Epidermal melanocyte (primary cell): ENCODE data around the gene KNCN.

ENCODE experiments used
- DNase-seq: peaks from one replicate; pipeline ENCODE4 v3.0.0; 2011; ENCODE audit warnings: low spot score; ENCODE audit not compliant: insufficient read length

The KNCN gene

DNA sequence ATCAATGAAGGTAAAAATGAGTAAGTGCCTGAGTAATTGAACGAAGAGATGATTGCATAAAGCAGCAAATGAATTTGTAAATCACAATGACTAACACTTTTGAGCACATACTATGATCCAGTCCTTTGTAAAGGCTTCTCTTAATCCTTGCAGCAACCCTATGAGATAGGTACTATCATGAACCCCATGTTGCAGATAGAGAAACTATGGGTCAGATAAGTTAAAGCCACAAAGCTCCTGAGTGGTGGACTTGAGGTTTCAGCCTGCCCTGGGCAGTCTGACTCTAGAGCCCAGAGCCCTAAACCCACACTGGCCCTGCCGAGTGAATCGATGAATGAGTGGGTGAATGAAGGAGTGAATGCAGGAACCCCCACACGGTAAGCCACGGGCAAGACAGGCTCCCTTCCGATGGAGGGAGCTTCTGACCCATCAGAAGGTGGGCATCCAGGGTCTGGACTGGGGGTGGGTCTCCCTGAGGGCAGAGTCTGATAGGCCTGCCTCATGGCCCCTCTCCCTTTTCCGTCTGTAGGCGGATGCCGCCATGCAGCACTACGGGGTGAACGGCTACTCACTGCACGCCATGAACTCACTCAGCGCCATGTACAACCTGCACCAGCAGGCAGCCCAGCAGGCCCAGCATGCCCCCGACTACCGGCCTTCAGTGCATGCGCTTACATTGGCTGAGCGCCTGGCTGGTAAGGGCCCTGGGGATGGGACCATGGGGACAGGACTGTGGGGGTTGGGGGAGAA, 44.8 kb downstream of the KNCN start:
- DNase-seq, result no peak

DNA sequence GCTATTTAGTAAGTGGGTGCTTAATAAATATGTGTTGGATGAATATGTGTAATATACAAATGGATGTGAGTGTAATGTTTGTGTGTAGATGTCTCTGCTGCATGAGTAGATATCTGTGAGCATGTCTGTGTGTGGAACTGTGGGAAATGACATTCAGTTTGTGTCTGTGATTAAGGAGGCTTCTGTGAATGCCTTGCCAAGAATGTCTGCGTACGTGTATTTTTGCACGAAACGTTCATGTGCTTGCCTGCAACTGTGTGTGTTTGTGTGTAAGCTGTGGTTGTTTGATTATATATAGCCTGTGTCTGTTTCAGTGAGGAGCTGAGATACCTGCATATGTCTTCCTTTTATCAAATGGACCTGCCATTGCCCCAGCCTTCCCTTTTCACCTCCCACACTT, 48.0 kb downstream of the KNCN start:
- no peak for DNase-seq

DNA sequence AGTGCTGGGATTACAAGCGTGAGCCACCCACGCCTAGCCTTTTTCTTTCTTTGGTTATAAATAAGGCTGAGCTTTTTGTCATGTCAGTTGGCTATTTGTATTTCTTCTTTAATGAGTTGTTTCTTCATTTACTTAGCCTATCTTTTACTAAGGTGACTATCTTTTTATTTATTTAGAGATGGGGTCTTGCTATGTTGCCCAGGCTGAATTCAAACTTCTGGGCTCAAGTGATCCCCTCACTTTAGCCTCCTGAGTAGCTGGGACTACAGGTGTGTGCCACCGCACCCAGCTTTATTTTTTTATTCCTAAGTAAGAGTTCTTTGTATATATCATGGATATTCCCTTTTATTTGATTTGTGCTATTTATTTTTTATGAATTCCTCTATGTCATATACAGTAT, 49.9 kb downstream of the KNCN start:
- DNase-seq, result no peak

DNA sequence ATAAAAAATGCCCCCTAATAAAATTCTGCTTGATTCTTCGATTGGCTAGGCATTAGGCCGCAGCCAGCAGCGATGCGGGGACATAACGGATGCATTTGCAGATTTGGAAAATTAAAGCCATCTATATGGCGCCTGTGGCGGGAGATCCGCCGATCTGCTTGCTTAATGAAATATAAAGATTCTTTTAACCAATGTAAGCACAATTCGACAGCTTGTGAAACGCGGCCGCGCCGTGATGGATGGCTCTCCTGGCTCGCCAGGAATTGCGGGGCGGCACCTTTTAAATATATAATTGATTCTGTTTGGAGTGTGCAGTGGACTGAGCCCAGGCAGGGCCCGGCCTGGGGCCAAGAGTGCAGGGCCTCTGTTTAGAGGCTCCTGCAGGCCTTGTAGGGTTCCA, 53.8 kb downstream of the KNCN start:
- DNase-seq, result no peak

DNA sequence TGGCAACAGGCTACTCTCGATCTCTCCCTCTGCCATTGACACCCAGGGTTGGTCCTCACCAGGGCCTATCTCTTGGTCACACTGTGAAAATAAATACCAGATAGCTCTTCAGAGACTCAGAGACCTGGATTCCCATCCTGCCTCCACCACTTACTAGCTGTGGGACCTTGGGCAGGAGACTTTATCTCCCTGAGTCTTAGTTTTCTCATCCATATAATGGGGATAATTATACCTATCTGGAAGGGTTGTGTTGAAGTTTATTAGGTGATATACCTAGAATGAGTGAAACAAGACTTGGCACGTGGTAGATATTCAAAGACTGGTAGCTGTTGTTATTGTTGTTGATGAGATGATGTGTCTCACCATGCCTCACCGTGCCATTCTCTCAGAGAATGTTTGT, 54.4 kb downstream of the KNCN start:
- DNase-seq, result no peak

DNA sequence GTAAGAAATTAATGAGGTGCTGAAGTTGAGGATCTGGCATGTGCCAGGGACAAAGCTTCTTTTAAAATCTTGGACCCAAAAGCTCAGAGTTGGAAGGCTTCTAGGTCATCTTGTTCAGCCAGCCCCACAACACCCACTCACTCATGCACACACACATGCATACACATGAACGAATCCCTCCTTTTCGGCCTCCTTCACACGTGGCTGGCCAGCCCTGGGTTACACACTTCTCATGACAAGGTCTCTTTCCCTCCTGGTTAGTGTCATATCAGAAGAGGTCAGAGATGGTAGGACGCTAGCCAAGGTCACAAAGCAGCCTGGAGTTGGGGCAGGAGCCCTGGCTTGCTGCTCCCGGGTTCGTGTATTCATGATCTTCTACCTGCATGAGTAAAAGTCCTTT, 54.9 kb downstream of the KNCN start:
- DNase-seq, result no peak

DNA sequence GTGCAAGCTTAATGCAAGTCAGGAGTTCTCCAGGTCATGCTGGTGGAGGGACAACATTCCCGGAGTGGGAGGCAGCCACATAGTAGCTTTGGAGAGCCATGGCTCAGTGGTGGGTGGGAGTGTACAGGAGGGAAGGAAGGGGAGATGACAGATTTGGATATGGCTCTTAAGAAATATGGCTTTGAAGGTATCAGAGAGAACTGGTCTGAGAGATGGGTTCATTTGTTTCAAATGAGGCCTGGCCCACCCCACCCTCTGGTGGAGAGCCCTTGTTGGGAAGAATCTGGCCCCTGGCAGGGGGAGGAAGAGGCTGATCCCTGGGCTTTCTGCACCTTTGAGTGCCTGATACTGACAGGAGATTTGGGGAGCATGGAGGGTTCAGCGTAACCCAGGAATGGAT, 55.7 kb downstream of the KNCN start:
- no peak for DNase-seq
